Measurements from ENCODE around the gene DESI2.

DESI2 gene

DNA sequence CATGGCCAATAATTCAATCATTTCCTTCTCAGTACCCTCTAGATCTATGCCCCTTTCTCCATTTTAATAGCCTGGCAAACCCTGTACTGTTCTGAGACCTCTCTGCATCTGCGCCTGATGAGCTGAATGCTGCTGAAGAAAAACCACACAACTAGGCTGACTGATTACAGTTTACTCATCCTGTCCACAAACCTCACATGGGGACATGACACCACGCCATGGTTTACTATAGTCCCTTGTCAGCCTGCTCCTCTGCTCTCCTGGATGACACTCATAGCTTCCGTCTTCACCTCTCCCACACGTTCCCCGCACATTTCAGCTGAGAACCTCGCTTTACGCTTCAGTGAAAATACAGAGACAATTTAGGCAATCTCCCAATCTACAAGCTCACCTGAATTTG, 59.7 kb downstream of the DESI2 start:
- H3K36me3 ChIP-seq (ENCODE audit: control insufficient read depth in 2 of 2, insufficient read depth in 1 of 2, low read length in 2 of 2): no peaks in the 10 kb centered on the region
- POLR2A ChIA-PET: no interaction called here
- no peak overlapping the region for H3K27ac ChIP-seq (ENCODE audit: extremely low read depth, low read depth, low read length)
- no peaks in the 10 kb centered on the region for H3K9me3 ChIP-seq (ENCODE audit: control insufficient read depth, insufficient read depth, low read depth, low read length)
- CTCF ChIA-PET: interaction anchor here (0.6 kb wide), 1 partner anchor 59 kb away, joined by 3 read pairs; no protein-coding TSS in a partner anchor
- no peaks in the 10 kb centered on the region for H3K4me1 ChIP-seq (ENCODE audit: control insufficient read depth, insufficient read depth, low read length)
- no peak overlapping the region for H3K4me3 ChIP-seq (ENCODE audit: low read depth, low read length)
- TF ChIP-seq ZNF10 (tag by site-specific recombination; IDR thresholded peaks at IDR 0.05) (peak; percentile 84), ZNF433 (tag by site-specific recombination; IDR thresholded peaks at IDR 0.05; ENCODE audit: low read depth) (no peak)

DNA sequence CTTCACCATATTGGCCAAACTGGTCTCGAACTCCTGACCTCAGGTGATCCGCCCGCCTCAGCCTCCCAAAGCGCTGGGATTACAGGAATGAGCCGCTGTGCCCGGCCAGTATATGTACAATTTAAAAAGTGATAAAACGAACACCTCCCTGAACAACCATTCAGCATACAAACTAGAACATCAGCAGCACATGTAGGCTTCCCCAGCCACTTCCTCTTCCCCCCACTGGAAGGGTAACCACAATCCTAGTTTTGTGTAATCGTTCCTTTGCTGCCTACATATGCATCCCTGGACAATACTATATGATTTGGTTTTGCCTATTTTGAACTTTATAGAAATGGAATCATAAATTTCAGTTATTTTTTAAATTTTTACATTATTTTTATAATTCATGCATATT, 60.4 kb downstream of the DESI2 start:
- no peaks in the 10 kb centered on the region for H3K4me1 ChIP-seq (ENCODE audit: control insufficient read depth, insufficient read depth, low read length)
- no peak for TF ChIP-seq ZNF76 (tag by site-specific recombination; IDR thresholded peaks at IDR 0.05; ENCODE audit: borderline replicate concordance, low read depth)
- TF ChIP-seq, protein P1, sequence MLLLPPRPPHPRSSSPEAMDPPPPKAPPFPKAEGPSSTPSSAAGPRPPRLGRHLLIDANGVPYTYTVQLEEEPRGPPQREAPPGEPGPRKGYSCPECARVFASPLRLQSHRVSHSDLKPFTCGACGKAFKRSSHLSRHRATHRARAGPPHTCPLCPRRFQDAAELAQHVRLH (tag by site-specific recombination; IDR thresholded peaks at IDR 0.05): no peak
- TF ChIP-seq ZNF747 (tag by site-specific recombination; IDR thresholded peaks at IDR 0.05): no peak
- no peak for TF ChIP-seq EGR2 (tag by site-specific recombination; IDR thresholded peaks at IDR 0.05; ENCODE audit: low read depth)
- no peak for TF ChIP-seq ZNF600 (tag by site-specific recombination; IDR thresholded peaks at IDR 0.05)
- TF ChIP-seq, protein P2, sequence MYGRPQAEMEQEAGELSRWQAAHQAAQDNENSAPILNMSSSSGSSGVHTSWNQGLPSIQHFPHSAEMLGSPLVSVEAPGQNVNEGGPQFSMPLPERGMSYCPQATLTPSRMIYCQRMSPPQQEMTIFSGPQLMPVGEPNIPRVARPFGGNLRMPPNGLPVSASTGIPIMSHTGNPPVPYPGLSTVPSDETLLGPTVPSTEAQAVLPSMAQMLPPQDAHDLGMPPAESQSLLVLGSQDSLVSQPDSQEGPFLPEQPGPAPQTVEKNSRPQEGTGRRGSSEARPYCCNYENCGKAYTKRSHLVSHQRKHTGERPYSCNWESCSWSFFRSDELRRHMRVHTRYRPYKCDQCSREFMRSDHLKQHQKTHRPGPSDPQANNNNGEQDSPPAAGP (tag by site-specific recombination; IDR thresholded peaks at IDR 0.05): no peak
- TF ChIP-seq, protein P3, sequence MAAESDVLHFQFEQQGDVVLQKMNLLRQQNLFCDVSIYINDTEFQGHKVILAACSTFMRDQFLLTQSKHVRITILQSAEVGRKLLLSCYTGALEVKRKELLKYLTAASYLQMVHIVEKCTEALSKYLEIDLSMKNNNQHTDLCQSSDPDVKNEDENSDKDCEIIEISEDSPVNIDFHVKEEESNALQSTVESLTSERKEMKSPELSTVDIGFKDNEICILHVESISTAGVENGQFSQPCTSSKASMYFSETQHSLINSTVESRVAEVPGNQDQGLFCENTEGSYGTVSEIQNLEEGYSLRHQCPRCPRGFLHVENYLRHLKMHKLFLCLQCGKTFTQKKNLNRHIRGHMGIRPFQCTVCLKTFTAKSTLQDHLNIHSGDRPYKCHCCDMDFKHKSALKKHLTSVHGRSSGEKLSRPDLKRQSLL (tag by site-specific recombination; IDR thresholded peaks at IDR 0.05): no peak
- TF ChIP-seq KLF8 (tag by site-specific recombination; IDR thresholded peaks at IDR 0.05): no peak
- ChIA-PET POLR2A (no interaction called here), CTCF (interaction anchor here (0.6 kb wide), 1 partner anchor 60 kb away, joined by 3 read pairs; no protein-coding TSS in a partner anchor)
- H3K9me3 ChIP-seq (ENCODE audit: control insufficient read depth, insufficient read depth, low read depth, low read length): no peaks in the 10 kb centered on the region
- no peak overlapping the region for H3K4me3 ChIP-seq (ENCODE audit: low read depth, low read length)
- H3K27ac ChIP-seq (ENCODE audit: extremely low read depth, low read depth, low read length): no peak overlapping the region
- no peaks in the 10 kb centered on the region for H3K36me3 ChIP-seq (ENCODE audit: control insufficient read depth in 2 of 2, insufficient read depth in 1 of 2, low read length in 2 of 2)

DNA sequence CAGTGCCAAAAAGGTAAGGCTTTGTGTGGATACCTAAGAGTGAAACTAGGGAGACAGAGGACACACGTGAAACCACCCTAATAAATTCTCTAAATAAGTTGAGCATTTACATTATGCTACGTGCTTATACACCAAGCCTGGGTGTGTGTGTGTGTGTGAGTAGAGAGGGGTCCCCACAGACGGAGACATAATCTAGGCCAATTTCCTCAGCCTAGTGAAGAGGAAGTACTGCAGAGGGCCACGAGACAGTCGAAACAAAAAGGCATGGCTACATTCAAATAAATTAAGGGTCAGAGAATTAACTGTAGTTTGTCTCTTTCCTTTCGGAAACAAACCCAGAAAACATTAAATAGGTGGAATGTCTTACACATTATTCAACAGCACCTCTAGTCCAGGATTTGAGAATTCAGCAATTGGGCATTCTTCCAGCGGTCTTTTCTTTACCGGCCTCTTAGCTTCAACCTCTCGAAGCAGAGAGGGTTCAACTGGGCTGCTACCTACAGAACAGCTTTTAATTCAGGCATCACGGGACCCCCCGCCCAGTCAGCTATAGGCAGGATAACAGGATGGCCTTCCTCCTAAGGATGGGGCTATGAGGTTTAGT, 75.0 kb downstream of the DESI2 start:
- H3K4me3 ChIP-seq (ENCODE audit: low read depth, low read length): no peak overlapping the region
- ChIA-PET CTCF (interaction anchor here (0.6 to 1.3 kb wide), 2 partner anchors 12 to 124 kb away, joined by 3 to 4 read pairs; no protein-coding TSS in a partner anchor), POLR2A (interaction anchor here (1.4 kb wide), 1 partner anchor 18 kb away, joined by 3 read pairs; no protein-coding TSS in a partner anchor)
- no peak overlapping the region for H3K27ac ChIP-seq (ENCODE audit: extremely low read depth, low read depth, low read length)
- H3K9me3 ChIP-seq (ENCODE audit: control insufficient read depth, insufficient read depth, low read depth, low read length): no peaks in the 10 kb centered on the region
- H3K36me3 ChIP-seq (ENCODE audit: control insufficient read depth in 2 of 2, insufficient read depth in 1 of 2, low read length in 2 of 2): no peaks in the 10 kb centered on the region
- no peaks in the 10 kb centered on the region for H3K4me1 ChIP-seq (ENCODE audit: control insufficient read depth, insufficient read depth, low read length)
- TF ChIP-seq, protein P4, sequence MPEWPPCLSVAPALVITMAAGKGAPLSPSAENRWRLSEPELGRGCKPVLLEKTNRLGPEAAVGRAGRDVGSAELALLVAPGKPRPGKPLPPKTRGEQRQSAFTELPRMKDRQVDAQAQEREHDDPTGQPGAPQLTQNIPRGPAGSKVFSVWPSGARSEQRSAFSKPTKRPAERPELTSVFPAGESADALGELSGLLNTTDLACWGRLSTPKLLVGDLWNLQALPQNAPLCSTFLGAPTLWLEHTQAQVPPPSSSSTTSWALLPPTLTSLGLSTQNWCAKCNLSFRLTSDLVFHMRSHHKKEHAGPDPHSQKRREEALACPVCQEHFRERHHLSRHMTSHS (tag by site-specific recombination; IDR thresholded peaks at IDR 0.05): no peak
- no peak for TF ChIP-seq ZNF221 (tag by site-specific recombination; IDR thresholded peaks at IDR 0.05; ENCODE audit: borderline replicate concordance)
- no peak for TF ChIP-seq ZNF747 (tag by site-specific recombination; IDR thresholded peaks at IDR 0.05)
- TF ChIP-seq, protein P5, sequence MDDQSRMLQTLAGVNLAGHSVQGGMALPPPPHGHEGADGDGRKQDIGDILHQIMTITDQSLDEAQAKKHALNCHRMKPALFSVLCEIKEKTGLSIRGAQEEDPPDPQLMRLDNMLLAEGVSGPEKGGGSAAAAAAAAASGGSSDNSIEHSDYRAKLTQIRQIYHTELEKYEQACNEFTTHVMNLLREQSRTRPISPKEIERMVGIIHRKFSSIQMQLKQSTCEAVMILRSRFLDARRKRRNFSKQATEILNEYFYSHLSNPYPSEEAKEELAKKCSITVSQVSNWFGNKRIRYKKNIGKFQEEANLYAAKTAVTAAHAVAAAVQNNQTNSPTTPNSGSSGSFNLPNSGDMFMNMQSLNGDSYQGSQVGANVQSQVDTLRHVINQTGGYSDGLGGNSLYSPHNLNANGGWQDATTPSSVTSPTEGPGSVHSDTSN (CRISPR knock-in tag; IDR thresholded peaks at IDR 0.05): no peak
- TF ChIP-seq YY1 (tag by site-specific recombination; IDR thresholded peaks at IDR 0.05): no peak
- TF ChIP-seq BCL11A (tag by site-specific recombination; IDR thresholded peaks at IDR 0.05; ENCODE audit: low read depth): no peak
- TF ChIP-seq ZNF140 (tag by site-specific recombination; IDR thresholded peaks at IDR 0.05): no peak
- no peak for TF ChIP-seq ZNF175 (tag by site-specific recombination; IDR thresholded peaks at IDR 0.05)
- TF ChIP-seq ZNF629 (tag by site-specific recombination; IDR thresholded peaks at IDR 0.05): no peak
- TF ChIP-seq ZNF114 (tag by site-specific recombination; IDR thresholded peaks at IDR 0.05): no peak
- no peak for TF ChIP-seq BCL11B (tag by site-specific recombination; IDR thresholded peaks at IDR 0.05; ENCODE audit: low read depth)
- TF ChIP-seq ZNF48 (tag by site-specific recombination; IDR thresholded peaks at IDR 0.05): no peak
- no peak for TF ChIP-seq ZNF529 (tag by site-specific recombination; IDR thresholded peaks at IDR 0.05; ENCODE audit: insufficient replicate concordance)
- TF ChIP-seq GLIS2 (tag by site-specific recombination; IDR thresholded peaks at IDR 0.05): no peak
- no peak for TF ChIP-seq ZNF544 (tag by site-specific recombination; IDR thresholded peaks at IDR 0.05)
- no peak for TF ChIP-seq ZFP41 (tag by site-specific recombination; IDR thresholded peaks at IDR 0.05; ENCODE audit: borderline replicate concordance)
- TF ChIP-seq, protein P6, sequence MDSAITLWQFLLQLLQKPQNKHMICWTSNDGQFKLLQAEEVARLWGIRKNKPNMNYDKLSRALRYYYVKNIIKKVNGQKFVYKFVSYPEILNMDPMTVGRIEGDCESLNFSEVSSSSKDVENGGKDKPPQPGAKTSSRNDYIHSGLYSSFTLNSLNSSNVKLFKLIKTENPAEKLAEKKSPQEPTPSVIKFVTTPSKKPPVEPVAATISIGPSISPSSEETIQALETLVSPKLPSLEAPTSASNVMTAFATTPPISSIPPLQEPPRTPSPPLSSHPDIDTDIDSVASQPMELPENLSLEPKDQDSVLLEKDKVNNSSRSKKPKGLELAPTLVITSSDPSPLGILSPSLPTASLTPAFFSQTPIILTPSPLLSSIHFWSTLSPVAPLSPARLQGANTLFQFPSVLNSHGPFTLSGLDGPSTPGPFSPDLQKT (IDR thresholded peaks at IDR 0.05; ENCODE audit: borderline replicate concordance, low read depth, low read length): no peak

Measured in HEK293 (cell line).